Endothelial cell of umbilical vein (primary cell): ENCODE measurements around the gene PRKAG2. TPM values are rescaled to one million over a fixed set of nuclear protein-coding genes. Genes with fewer than 3 reads are reported as not detected.

ENCODE experiments used
- BruUV-seq: library from RNA; stranded (reverse); fragments of 400-500 nt; replicated peaks from 2 replicates; lab custom pipeline; 2021; lab: Mats Ljungman, UMichigan
- CTCF ChIA-PET: fragments of 300-600, 350-600 bp; sonication (Branson Sonifier 250); formaldehyde crosslinking; loops from one replicate; lab custom pipeline; 2021; ENCODE audit warnings: antibody characterized with exemption, inconsistent platforms; lab: Charles Lee
- POLR2A ChIA-PET: fragments of 300-600, 350-600 bp; sonication (Branson Sonifier 250); formaldehyde crosslinking; loops from one replicate; lab custom pipeline; 2021; ENCODE audit warnings: antibody characterized with exemption, inconsistent platforms; lab: Charles Lee
- DNase-seq: peaks from one replicate; pipeline ENCODE4 v3.0.0-alpha.2; 2011; ENCODE audit warnings: low read depth, low spot score
- FAIRE-seq: peaks from 2 replicates; lab custom pipeline; 2011; peaks lifted over from hg19 to GRCh38; lab: Jason Lieb, UNC
- H2AFZ ChIP-seq: 2 replicates; pipeline ENCODE4 v1.6.0; 2012; ENCODE audit warnings: low read depth, low read length, control low read depth, inconsistent platforms
- H3K27ac ChIP-seq: 2 replicates; pipeline ENCODE4 v1.5.1; 2011; ENCODE audit warnings: low read depth, mild to moderate bottlenecking, control low read depth, low read length, moderate library complexity; ENCODE audit not compliant: insufficient read depth
- H3K27me3 ChIP-seq, 2 experiments: 2 replicates each; pipeline versions ENCODE4 v1.6.0 to v1.6.1; 2011; ENCODE audit warnings: low read length in 2 of 2, mixed read lengths in 1 of 2; ENCODE audit not compliant: control insufficient read depth in 2 of 2, insufficient read depth in 2 of 2
- H3K36me3 ChIP-seq, 2 experiments: 2 replicates in 1 of 2; 3 replicates in 1 of 2; pipeline ENCODE4 v1.5.1; 2011; ENCODE audit warnings: low read length in 2 of 2, mild to moderate bottlenecking in 1 of 2, moderate library complexity in 1 of 2; ENCODE audit not compliant: control insufficient read depth in 2 of 2, insufficient read depth in 2 of 2; ENCODE audit errors: extremely low read depth in 1 of 2
- H3K4me1 ChIP-seq: 3 replicates; pipeline ENCODE4 v1.5.1; 2011; ENCODE audit warnings: mild to moderate bottlenecking, low read length; ENCODE audit not compliant: control insufficient read depth, insufficient read depth; ENCODE audit errors: extremely low read depth
- H3K4me2 ChIP-seq: 2 replicates; pipeline ENCODE4 v1.6.1; 2011; ENCODE audit warnings: low read length, control low read depth, mixed read lengths; ENCODE audit not compliant: insufficient read depth
- H3K4me3 ChIP-seq, 3 experiments: fragments of 200-600 bp in 1 of 3; sonication (generic), shearing (Covaris generic) in 1 of 3; replicated peaks in 1 of 3; 2 replicates each; pipeline ENCODE4 v1.5.1; 2011 to 2016; ENCODE audit warnings: control low read depth in 3 of 3, low read length in 3 of 3, mild to moderate bottlenecking in 2 of 3, inconsistent platforms in 1 of 3, low read depth in 1 of 3, moderate library complexity in 1 of 3; ENCODE audit not compliant: insufficient read depth in 1 of 3
- H3K79me2 ChIP-seq: 2 replicates; pipeline ENCODE4 v1.6.0; 2012; ENCODE audit warnings: low read length, inconsistent platforms; ENCODE audit not compliant: control insufficient read depth, insufficient read depth
- H3K9ac ChIP-seq: replicated peaks from 2 replicates; pipeline ENCODE3; 2011; ENCODE audit warnings: low read length, control low read depth; ENCODE audit not compliant: insufficient read depth; ENCODE audit errors: extremely low read depth
- H3K9me1 ChIP-seq: replicated peaks from 3 replicates; pipeline ENCODE4 v1.6.0; 2011; ENCODE audit warnings: mild to moderate bottlenecking, low read length; ENCODE audit not compliant: control insufficient read depth, insufficient read depth; ENCODE audit errors: extremely low read depth
- H3K9me3 ChIP-seq: replicated peaks from 2 replicates; pipeline ENCODE4 v1.5.1; 2012; ENCODE audit warnings: low read length, inconsistent platforms; ENCODE audit not compliant: control insufficient read depth, insufficient read depth
- H4K20me1 ChIP-seq: replicated peaks from 2 replicates; pipeline ENCODE3; 2011; ENCODE audit warnings: mild to moderate bottlenecking, low read length; ENCODE audit not compliant: control insufficient read depth, insufficient read depth; ENCODE audit errors: extremely low read depth
- CTCF ChIP-seq, 2 donors: IDR thresholded peaks; 1 replicate in 1 of 2; 2 replicates in 1 of 2; pipeline ENCODE4 v1.5.1; 2011; ENCODE audit warnings: low read length in 2 of 2, mild to moderate bottlenecking in 2 of 2, moderate library complexity in 2 of 2, control low read depth in 1 of 2, inconsistent platforms in 1 of 2, low read depth in 1 of 2; ENCODE audit not compliant: insufficient read depth in 1 of 2; ENCODE audit errors: extremely low read depth in 1 of 2
- EZH2 ChIP-seq: IDR thresholded peaks from 2 replicates; pipeline ENCODE4 v1.6.1; 2012; ENCODE audit warnings: borderline replicate concordance, low read depth, mild to moderate bottlenecking, moderate library complexity, low read length, inconsistent platforms; ENCODE audit not compliant: severe bottlenecking
- FOS ChIP-seq: IDR thresholded peaks from 2 replicates; pipeline ENCODE4 v1.6.1; 2011; ENCODE audit warnings: mild to moderate bottlenecking, low read length, moderate library complexity, borderline replicate concordance; ENCODE audit not compliant: insufficient read depth
- GATA2 ChIP-seq: IDR thresholded peaks from 2 replicates; pipeline ENCODE4 v1.7.0; 2011; ENCODE audit warnings: low read depth, mild to moderate bottlenecking, moderate library complexity, mixed read lengths, low read length; ENCODE audit not compliant: insufficient read length, insufficient read depth
- JUN ChIP-seq: IDR thresholded peaks from 2 replicates; pipeline ENCODE4 v1.6.1; 2011; ENCODE audit warnings: borderline replicate concordance, low read depth; ENCODE audit not compliant: insufficient read length, insufficient read depth
- MYC ChIP-seq: IDR thresholded peaks from one replicate; pipeline ENCODE4 v1.6.1; 2011; ENCODE audit warnings: mild to moderate bottlenecking, low read depth, low read length
- POLR2A ChIP-seq: IDR thresholded peaks from 2 replicates; pipeline ENCODE4 v1.6.1; 2012; ENCODE audit warnings: low read depth, mild to moderate bottlenecking, control low read depth, low read length
- POLR2AphosphoS5 ChIP-seq: IDR thresholded peaks from 2 replicates; pipeline ENCODE4 v1.6.1; 2012; ENCODE audit warnings: low read depth, mild to moderate bottlenecking, control low read depth, low read length, moderate library complexity; ENCODE audit not compliant: insufficient read depth
- dilution Hi-C: fragments of 300-500 bp; cut with MboI; formaldehyde crosslinking; loops from one replicate; pipeline ENCODE4 v1.15.0; 2019; ENCODE audit warnings: low sequenced_read_pairs; ENCODE audit not compliant: extremely low pct_ligation_motif_present
- intact Hi-C: fragments of 100-400 bp; cut with micrococcal nuclease; formaldehyde crosslinking; loops from one replicate; pipeline ENCODE4 v1.10.0; 2022
- polyA plus RNA-seq, 4 experiments: library from polyadenylated mRNA; depleted of rRNA in 3 of 4; stranded (reverse) in 3 of 4; unstranded in 1 of 4; fragments of >200 nt; gene quantifications; 2 replicates each; pipeline versions ENCODE4 v1.2.1 to v1.2.3, GENCODE V29; 2011 to 2012; ENCODE audit warnings: missing spikeins in 1 of 4
- total RNA-seq: library from RNA; stranded (reverse); gene quantifications from 2 replicates; pipeline ENCODE4 v1.2.3, GENCODE V29; 2021
- TF ChIP-seq, protein P1 (sequence below): IDR thresholded peaks from 2 replicates; pipeline ENCODE4 v1.6.1; 2011; ENCODE audit not compliant: insufficient read depth, insufficient read length

PRKAG2 gene
- total and polyA plus RNA-seq, 2 donors (not counting 3 experiments of a cell fraction or from before 2014, with no cell fraction given) = 19.3 to 51.5 TPM

DNA sequence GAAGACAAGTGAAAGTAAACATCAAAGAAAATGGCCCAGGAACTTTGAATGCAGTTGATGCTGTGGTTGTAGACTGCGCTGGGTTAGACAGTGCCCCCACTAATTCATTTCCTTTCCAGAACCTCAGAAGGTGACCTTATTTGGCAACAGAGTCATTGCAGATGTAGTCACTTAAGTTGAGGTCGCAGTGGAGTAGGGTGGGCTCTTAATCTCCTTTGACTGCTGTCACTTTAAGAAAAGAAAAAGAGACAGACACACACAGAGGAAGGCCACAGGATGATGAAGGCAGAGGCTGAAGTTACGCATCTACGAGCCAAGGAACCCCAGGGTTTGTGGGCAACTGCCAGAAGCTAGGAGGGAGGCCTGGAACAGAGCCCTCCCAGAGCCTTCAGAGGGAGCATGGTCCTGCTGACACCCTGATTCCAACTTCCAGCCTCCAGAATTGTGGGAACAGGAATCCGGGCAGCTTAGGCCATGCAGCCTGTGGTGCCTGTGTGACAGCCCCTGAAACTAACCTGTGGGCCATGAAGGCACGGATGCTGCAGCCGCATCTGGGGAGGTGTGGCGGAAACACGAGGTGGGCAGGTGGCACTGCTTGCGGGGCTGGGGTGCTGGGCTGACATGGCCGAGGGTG is 107.6 kb downstream of the PRKAG2 start:
- TF ChIP-seq EZH2 (no peak), CTCF (IDR thresholded peaks at IDR 0.05; ENCODE audit: extremely low read depth in 1 of 2, insufficient read depth in 1 of 2, low read depth in 1 of 2, low read length in 2 of 2) (no peak), JUN (no peak), MYC (no peak), POLR2A (no peak), FOS (no peak), POLR2AphosphoS5 (no peak), GATA2 (no peak)
- TF ChIP-seq, protein P1, sequence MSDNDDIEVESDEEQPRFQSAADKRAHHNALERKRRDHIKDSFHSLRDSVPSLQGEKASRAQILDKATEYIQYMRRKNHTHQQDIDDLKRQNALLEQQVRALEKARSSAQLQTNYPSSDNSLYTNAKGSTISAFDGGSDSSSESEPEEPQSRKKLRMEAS = no peak
- H4K20me1 ChIP-seq = no peaks in the 10 kb centered on the region
- CTCF ChIA-PET = interaction anchor here (1.2 to 1.4 kb wide), 2 partner anchors 10 to 14 kb away, joined by 3 to 4 read pairs; no protein-coding TSS in a partner anchor
- no peaks in the 10 kb centered on the region for H3K79me2 ChIP-seq
- dilution Hi-C loops (no loop called here), intact Hi-C loops (no loop called here)
- no peak overlapping the region for H3K27ac ChIP-seq
- no peaks in the 10 kb centered on the region for H3K4me1 ChIP-seq
- H3K9ac ChIP-seq = no peak overlapping the region
- no peak for FAIRE-seq
- no peak overlapping the region for H3K4me2 ChIP-seq
- no peaks in the 10 kb centered on the region for H3K36me3 ChIP-seq
- no peak overlapping the region for H2AFZ ChIP-seq
- no peak overlapping the region for H3K4me3 ChIP-seq
- no peak for DNase-seq
- H3K27me3 ChIP-seq = peaks cover 19 to 32% of the 10 kb centered on the region in 2 experiments
- no peaks in the 10 kb centered on the region for H3K9me1 ChIP-seq
- BruUV-seq = no TSS peak
- POLR2A ChIA-PET = no interaction called here
- no peaks in the 10 kb centered on the region for H3K9me3 ChIP-seq
